Fibroblast of the aortic adventitia (primary cell): ENCODE results near the gene ANKRD13A. TPM values are rescaled to one million over a fixed set of nuclear protein-coding genes. Genes with fewer than 3 reads are reported as not detected.

ENCODE experiments used
- DNase-seq: peaks from one replicate; pipeline ENCODE4 v3.0.0-alpha.2; 2010; ENCODE audit warnings: low read depth
- H3K4me3 ChIP-seq: 2 replicates; pipeline ENCODE4 v1.5.1; 2011; ENCODE audit warnings: low read depth, mild to moderate bottlenecking, control low read depth, low read length, moderate library complexity
- CTCF ChIP-seq: IDR thresholded peaks from 2 replicates; pipeline ENCODE4 v1.5.1; 2011; ENCODE audit warnings: mild to moderate bottlenecking, low read length, control low read depth, inconsistent platforms; ENCODE audit not compliant: insufficient read depth
- total RNA-seq: library from RNA; depleted of rRNA; stranded (reverse); fragments of >200 nt; gene quantifications from 2 replicates; pipeline ENCODE4 v1.2.3, GENCODE V29; 2012; ENCODE audit warnings: low replicate concordance

ANKRD13A gene
- total RNA-seq, 1 donor = 91.5 TPM

DNA sequence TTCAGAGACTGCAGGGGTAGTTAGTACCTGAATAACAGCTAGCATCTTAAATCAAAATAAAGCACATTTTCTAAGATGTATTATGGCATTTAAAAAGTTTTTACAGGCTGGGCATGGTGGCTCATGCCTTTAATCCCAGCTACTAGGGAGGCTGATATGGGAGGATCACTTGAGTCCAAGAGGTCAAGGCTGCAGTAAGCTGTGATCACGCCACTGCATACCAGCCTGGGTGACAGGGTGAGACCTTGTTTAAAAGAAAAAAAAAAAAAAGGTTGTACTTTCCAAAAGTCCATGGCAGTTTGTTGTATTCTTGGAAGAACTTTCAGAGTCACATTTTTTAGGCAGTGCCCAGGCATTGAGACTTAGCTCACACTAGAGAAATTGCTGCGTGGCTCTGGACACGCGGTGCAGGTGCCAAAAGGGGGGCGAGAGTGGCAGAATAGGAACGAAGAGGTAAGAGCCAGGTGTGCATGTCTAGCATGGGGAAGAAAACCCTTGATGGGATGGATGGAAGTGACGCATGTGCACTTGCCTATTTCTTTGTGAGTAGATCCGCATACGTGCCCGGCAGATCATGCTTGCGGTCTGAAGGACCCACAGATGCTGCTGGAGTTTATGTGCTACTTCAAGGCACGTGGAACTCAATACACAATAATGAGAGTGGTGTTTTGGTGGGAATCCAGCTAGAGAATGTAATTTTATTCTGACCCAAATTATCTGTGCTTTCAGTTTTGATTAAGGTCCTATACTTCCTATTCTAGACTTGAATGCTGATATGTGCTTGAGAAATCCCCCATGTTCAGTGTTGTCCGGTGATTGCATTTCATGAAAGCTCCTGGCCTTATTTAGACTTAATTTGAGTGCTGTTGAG, 11.9 kb downstream of the ANKRD13A start:
- no peak overlapping the region for H3K4me3 ChIP-seq
- no peak for DNase-seq
- no peak for TF ChIP-seq CTCF

DNA sequence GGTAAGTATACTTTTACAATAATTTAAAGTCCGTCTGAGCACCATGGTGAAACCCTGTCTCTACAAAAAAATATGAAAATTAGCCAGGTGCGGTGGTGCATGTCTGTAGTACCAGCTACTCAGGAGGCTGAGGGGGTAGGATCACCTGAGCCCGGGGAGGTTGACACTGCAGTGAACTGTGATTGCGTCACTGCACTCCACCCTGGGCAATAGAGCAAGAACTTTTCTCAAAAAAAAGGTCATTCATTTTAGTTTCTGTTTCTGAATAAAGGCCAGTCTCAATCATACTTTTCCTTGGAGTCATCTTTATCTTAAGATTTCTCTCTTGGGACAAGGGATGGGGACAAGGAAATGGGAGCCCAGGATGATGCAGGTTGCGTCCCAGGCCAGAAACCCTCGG, 12.9 kb downstream of the ANKRD13A start:
- TF ChIP-seq CTCF = no peak
- H3K4me3 ChIP-seq = no peak overlapping the region
- DNase-seq = peak; percentile 46

GRCh38 chr12:110012659-110013058, 13.4 kb downstream of the ANKRD13A start:
- H3K4me3 ChIP-seq = no peak overlapping the region
- DNase-seq = no peak
- TF ChIP-seq CTCF = no peak

GRCh38 chr12:110015132-110015531, 15.9 kb downstream of the ANKRD13A start:
- no peak overlapping the region for H3K4me3 ChIP-seq
- DNase-seq = no peak
- no peak for TF ChIP-seq CTCF

GRCh38 chr12:110020956-110021355, 21.7 kb downstream of the ANKRD13A start:
- TF ChIP-seq CTCF = no peak
- no peak overlapping the region for H3K4me3 ChIP-seq
- DNase-seq = no peak

GRCh38 chr12:110023059-110023980, 24.1 kb downstream of the ANKRD13A start:
- DNase-seq = peak; percentile 95
- no peak for TF ChIP-seq CTCF
- no peak overlapping the region for H3K4me3 ChIP-seq
